Heart right ventricle (tissue), 16 donors: ENCODE data around the gene PGAM4. TPM values are rescaled to one million over a fixed set of nuclear protein-coding genes. Genes with fewer than 3 reads are reported as not detected.

Source experiments
- ATAC-seq, 8 donors: fragments of 200-7000 bp; cut with Tn5 transposase; one replicate each; pipeline ENCODE4 v1.9.1; 2020; ENCODE audit warnings: mild to moderate bottlenecking in 8 of 8, moderate library complexity in 8 of 8, moderate number of reproducible peaks in 1 of 8
- DNase-seq, 2 donors: peaks; one replicate each; pipeline ENCODE4 v3.0.0-alpha.2; 2020
- H3K27ac ChIP-seq, 10 donors: fragments of 200-600 bp; sonication (generic) in 2 of 10; one replicate each; pipeline versions ENCODE4 v1.5.0 to v1.8.0; 2020 to 2022; ENCODE audit warnings: mild to moderate bottlenecking in 3 of 10
- H3K27me3 ChIP-seq, 7 donors: fragments of 200-600 bp; one replicate each; pipeline ENCODE4 v1.8.0; 2021 to 2022; ENCODE audit warnings: mild to moderate bottlenecking in 2 of 7
- H3K36me3 ChIP-seq, 9 donors: fragments of 200-600 bp; sonication (generic) in 1 of 9; one replicate each; pipeline versions ENCODE4 v1.5.0 to v1.8.0; 2020 to 2022; ENCODE audit warnings: mild to moderate bottlenecking in 2 of 9
- H3K4me1 ChIP-seq, 9 donors: fragments of 200-600 bp; sonication (generic) in 1 of 9; one replicate each; pipeline versions ENCODE4 v1.5.0 to v1.8.0; 2020 to 2022; ENCODE audit warnings: mild to moderate bottlenecking in 4 of 9
- H3K4me3 ChIP-seq, 10 donors: fragments of 200-600 bp; sonication (generic) in 2 of 10; one replicate each; pipeline versions ENCODE4 v1.5.0 to v1.8.0; 2020 to 2022; ENCODE audit warnings: mild to moderate bottlenecking in 7 of 10, moderate library complexity in 2 of 10
- H3K9me3 ChIP-seq, 11 donors: fragments of 200-600 bp in 10 of 11; sonication (generic) in 2 of 11; one replicate each; pipeline versions ENCODE4 v1.5.0 to v1.8.0; 2013 to 2022; ENCODE audit warnings: mild to moderate bottlenecking in 2 of 11, control low read depth in 1 of 11, moderate library complexity in 1 of 11
- WGBS, 2 donors: extraction: QIAGEN DNeasy Blood & Tissue Kit; methylation state at CpG; one replicate each; pipeline ENCODE4 v1.1.7; 2013; ENCODE audit warnings: inconsistent platforms in 1 of 2; 5-methylcytosine and 5-hydroxymethylcytosine counted together
- intact Hi-C, 10 donors: fragments of 100-400 bp; cut with DNase I; formaldehyde crosslinking; loops; one replicate each; pipeline versions ENCODE4 v1.11.1 to v1.14.2; 2022
- polyA plus RNA-seq, 2 donors: library from polyadenylated mRNA; stranded (reverse); fragments of 200-250 nt; gene quantifications; one replicate each; pipeline ENCODE4 v1.2.3, GENCODE V29; 2013
- total RNA-seq, 10 donors: library from RNA; stranded (reverse); fragmentation: NEBNext Ultra II Directional in 3 of 10; extraction: Animal tissue kit (Norgen Biotek cat#: 25700) in 3 of 10; gene quantifications; one replicate each; pipeline versions ENCODE4 v1.2.1 to v1.2.4, GENCODE V29; 2021 to 2023
- TF ChIP-seq, protein P1 (sequence below), 9 donors: fragments of 200-600 bp; sonication (generic) in 2 of 9; IDR thresholded peaks; one replicate each; pipeline versions ENCODE4 v1.5.0 to v1.8.0; 2021 to 2022; ENCODE audit warnings: antibody characterized with exemption in 9 of 9, mild to moderate bottlenecking in 5 of 9, moderate library complexity in 1 of 9
- donor health status: Arrhythmogenic right ventricular cardiomyopathy.
- donor health status: ischemic (EF 13 %, LVEDD 7.1; RV severe dilation, severe dysfunction).
- donor health status: healthy with polysubstance abuse.
- donor health status: DM: no; HTN: yes; CAD: no.
- donor health status: DM: no; HTN: no; CAD: no.
- donor health status: ischemic (EF 25% LVEDD 6.9; RV normal size, moderate dysfunction).
- donor health status: ischemic (EF 25% LVEDD 5.7; RV mildly dilated, moderate dysfunction).
- donor health status: healthy.
- donor health status: DM: yes; HTN: yes; CAD: no.
- donor health status: Ischemic cardiomyopathy.
- donor health status: ischemic (EF 35%, LVEDD 5.7; RV mildly dilated, moderate dysfunction).
- donor health status: nonischemic (EF 11% LVEDD 7.7; RV severe dilation, severe dysfunction).
- donor health status: DM: yes; HTN: yes; CAD: no.
- donor health status: PGD.
- donor health status: ischemic (EF 29% LVEDD 5.4; RV normal size, mild dysfunction).
- donor health status: nonischemic (EF 23%, LVEDD 6.1; RV moderate dilation, normal function).

Gene PGAM4
- total and polyA plus RNA-seq, 12 donors: not detected

DNA sequence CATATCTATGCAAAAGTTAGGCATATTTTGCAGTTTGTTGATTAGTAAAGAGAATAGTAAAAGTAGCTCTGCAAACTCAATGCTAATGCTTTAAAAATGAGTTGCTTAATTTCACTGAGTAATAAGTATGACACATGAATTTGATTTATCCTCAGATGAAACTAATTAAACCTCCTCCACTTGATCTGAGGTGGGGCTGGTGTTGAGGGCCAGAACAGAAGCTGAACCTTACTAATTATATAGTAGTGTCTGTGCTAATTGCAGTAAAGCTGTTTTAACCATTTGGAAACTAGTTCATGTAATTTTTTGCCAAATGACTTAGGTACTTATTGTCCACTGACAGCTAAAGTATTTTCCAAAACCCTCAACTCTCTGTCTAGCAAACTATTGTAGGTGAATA is 7.7 kb upstream of the PGAM4 start:
- TF ChIP-seq, protein P1, sequence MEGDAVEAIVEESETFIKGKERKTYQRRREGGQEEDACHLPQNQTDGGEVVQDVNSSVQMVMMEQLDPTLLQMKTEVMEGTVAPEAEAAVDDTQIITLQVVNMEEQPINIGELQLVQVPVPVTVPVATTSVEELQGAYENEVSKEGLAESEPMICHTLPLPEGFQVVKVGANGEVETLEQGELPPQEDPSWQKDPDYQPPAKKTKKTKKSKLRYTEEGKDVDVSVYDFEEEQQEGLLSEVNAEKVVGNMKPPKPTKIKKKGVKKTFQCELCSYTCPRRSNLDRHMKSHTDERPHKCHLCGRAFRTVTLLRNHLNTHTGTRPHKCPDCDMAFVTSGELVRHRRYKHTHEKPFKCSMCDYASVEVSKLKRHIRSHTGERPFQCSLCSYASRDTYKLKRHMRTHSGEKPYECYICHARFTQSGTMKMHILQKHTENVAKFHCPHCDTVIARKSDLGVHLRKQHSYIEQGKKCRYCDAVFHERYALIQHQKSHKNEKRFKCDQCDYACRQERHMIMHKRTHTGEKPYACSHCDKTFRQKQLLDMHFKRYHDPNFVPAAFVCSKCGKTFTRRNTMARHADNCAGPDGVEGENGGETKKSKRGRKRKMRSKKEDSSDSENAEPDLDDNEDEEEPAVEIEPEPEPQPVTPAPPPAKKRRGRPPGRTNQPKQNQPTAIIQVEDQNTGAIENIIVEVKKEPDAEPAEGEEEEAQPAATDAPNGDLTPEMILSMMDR (IDR thresholded peaks at IDR 0.05): no peak
- H3K4me3 ChIP-seq: no peak overlapping the region
- no peak for ATAC-seq
- no peak overlapping the region for H3K27ac ChIP-seq
- intact Hi-C loops: no loop called here
- H3K36me3 ChIP-seq: peaks cover 0 to 4% (median 0%) of the 10 kb centered on the region in 9 donors
- H3K27me3 ChIP-seq: no peaks in the 10 kb centered on the region
- no peak for DNase-seq
- H3K9me3 ChIP-seq: no peaks in the 10 kb centered on the region
- no peaks in the 10 kb centered on the region for H3K4me1 ChIP-seq

DNA sequence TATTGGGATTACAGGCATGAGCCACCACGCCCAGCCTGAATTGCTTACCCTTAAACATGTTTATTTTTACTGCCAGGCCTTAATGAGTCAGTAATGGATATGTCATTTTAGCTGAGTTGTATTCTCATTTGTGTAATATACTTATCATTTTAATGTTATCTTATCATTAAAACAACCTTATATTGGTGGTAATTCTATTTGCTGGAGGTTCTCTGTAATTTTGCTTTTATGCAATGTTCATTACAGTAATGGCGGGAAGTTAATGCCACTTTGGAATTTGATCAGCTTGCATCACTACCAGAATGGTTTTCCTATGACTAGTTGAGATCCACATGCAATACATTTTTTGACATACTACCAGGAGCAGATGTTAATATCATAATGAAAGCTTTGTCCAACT is 6.3 kb upstream of the PGAM4 start:
- TF ChIP-seq, protein P1 (IDR thresholded peaks at IDR 0.05): no peak
- 93 to 100% methylated on average over 2 of the region's 2 CpGs for WGBS, 2 donors
- Histone ChIP-seq H3K9me3 (no peaks in the 10 kb centered on the region), H3K36me3 (peaks cover 0 to 4% (median 0%) of the 10 kb centered on the region in 9 donors), H3K27ac (no peak overlapping the region), H3K27me3 (no peaks in the 10 kb centered on the region), H3K4me1 (no peaks in the 10 kb centered on the region), H3K4me3 (no peak overlapping the region)
- DNase-seq (no peak), ATAC-seq (no peak)
- intact Hi-C loops: no loop called here

DNA sequence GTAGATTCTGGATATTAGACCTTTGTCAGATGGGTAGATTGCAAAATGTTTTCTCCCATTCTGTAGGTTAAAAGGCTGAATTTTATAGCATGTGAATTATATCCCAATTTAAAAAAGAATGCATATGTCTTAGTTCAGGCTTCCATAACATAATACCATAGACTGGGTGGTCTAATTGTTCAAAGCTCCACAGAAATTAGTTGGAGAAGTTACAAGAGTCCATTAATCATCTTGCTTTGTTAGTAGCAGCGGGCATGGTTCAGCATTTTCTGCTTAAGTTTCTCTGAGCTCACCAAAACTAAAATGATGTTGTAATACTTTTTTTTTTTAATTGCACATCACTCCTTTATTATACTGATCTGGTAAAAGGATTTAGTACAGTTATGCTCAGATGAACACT is 1.8 kb downstream of the PGAM4 start:
- Histone ChIP-seq H3K9me3 (peaks cover 0 to 4% (median 0%) of the 10 kb centered on the region in 11 donors), H3K27ac (no peak overlapping the region), H3K27me3 (peaks cover 0 to 5% (median 0%) of the 10 kb centered on the region in 7 donors), H3K4me3 (no peak overlapping the region), H3K36me3 (no peaks in the 10 kb centered on the region), H3K4me1 (no peaks in the 10 kb centered on the region)
- ATAC-seq (no peak), DNase-seq (no peak)
- WGBS, 2 donors: 96 to 98% methylated on average over 1 of the region's 1 CpG
- TF ChIP-seq, protein P1 (IDR thresholded peaks at IDR 0.05): no peak
- intact Hi-C loops: no loop called here

DNA sequence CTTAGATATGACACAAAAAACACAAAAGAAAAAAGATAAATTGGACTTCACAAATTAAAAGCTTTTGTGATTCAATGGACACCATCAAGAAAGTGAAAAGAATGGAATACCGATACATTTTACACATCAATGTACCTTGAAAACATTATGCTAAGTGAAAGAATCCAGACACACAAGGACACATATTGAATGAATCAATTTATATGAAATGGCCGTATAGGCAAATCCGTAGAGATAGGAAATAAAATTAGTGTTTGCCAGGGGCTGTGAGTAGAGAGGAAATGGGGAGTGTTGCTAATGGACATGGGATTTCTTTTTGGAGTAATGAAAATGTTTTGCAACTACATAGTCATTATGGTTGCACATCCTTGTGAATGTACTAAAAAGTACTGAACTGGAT is 3.1 kb downstream of the PGAM4 start:
- no peak for DNase-seq
- no peaks in the 10 kb centered on the region for H3K4me1 ChIP-seq
- no peak overlapping the region for H3K4me3 ChIP-seq
- peaks cover 0 to 5% (median 0%) of the 10 kb centered on the region in 7 donors for H3K27me3 ChIP-seq
- TF ChIP-seq, protein P1 (IDR thresholded peaks at IDR 0.05): no peak
- H3K9me3 ChIP-seq: peaks cover 0 to 4% (median 0%) of the 10 kb centered on the region in 11 donors
- intact Hi-C loops: no loop called here
- H3K27ac ChIP-seq: no peak overlapping the region
- H3K36me3 ChIP-seq: no peaks in the 10 kb centered on the region
- 92 to 94% methylated on average over 3 of the region's 3 CpGs for WGBS, 2 donors
- ATAC-seq: no peak
